Right lobe of liver (tissue), 6 donors: ENCODE data around the gene ATXN7. TPM values are rescaled to one million over a fixed set of nuclear protein-coding genes. Genes with fewer than 3 reads are reported as not detected.
A peak's percentile ranks its signal among the peaks of the same experiment; 100 is the strongest.

Source experiments
- ATAC-seq, 4 donors: fragments of 200-7000 bp; cut with Tn5 transposase; one replicate each; pipeline ENCODE4 v1.9.1; 2020; ENCODE audit warnings: mild to moderate bottlenecking in 4 of 4, moderate library complexity in 4 of 4
- DNase-seq, 3 donors: peaks; one replicate each; pipeline ENCODE4 v3.0.0-alpha.2; 2020
- H3K27ac ChIP-seq, 3 donors: fragments of 200-600 bp; one replicate each; pipeline ENCODE4 v1.8.0; 2022
- H3K27me3 ChIP-seq, 2 donors: fragments of 200-600 bp; one replicate each; pipeline ENCODE4 v1.8.0; 2022
- H3K36me3 ChIP-seq, 4 donors: fragments of 200-600 bp; sonication (generic) in 1 of 4; one replicate each; pipeline versions ENCODE4 v1.5.1 to v1.8.0; 2017 to 2022; ENCODE audit warnings: control low read depth in 1 of 4
- H3K4me1 ChIP-seq, 4 donors: fragments of 200-600 bp; sonication (generic) in 1 of 4; one replicate each; pipeline versions ENCODE4 v1.5.1 to v1.8.0; 2017 to 2022; ENCODE audit warnings: control low read depth in 1 of 4
- H3K4me3 ChIP-seq, 3 donors: fragments of 200-600 bp; one replicate each; pipeline ENCODE4 v1.8.0; 2022
- H3K9me3 ChIP-seq, 4 donors: fragments of 200-600 bp; sonication (generic) in 1 of 4; one replicate each; pipeline versions ENCODE4 v1.5.1 to v1.8.0; 2017 to 2022; ENCODE audit warnings: control low read depth in 1 of 4
- POLR2A ChIP-seq: fragments of 450-650 bp; IDR thresholded peaks from one replicate; pipeline ENCODE4 v1.6.1; 2017; ENCODE audit warnings: antibody characterized with exemption, mild to moderate bottlenecking
- WGBS: methylation state at CpG from one replicate; pipeline ENCODE4 v1.1.6; 2018; ENCODE audit warnings: low coverage, low lambda C conversion rate; ENCODE audit not compliant: insufficient coverage; ENCODE audit errors: missing lambda C conversion rate; 5-methylcytosine and 5-hydroxymethylcytosine counted together
- intact Hi-C, 2 donors: fragments of 100-400 bp; cut with DNase I; formaldehyde crosslinking; loops; one replicate each; pipeline versions ENCODE4 v1.11.2 to v1.14.1; 2022
- total RNA-seq, 6 experiments: library from RNA; depleted of rRNA in 2 of 6; stranded (reverse); fragments of >200 nt in 2 of 6; fragmentation: NEBNext Ultra II Directional in 3 of 6; extraction: Animal tissue kit (Norgen Biotek cat#: 25700) in 3 of 6; gene quantifications; one replicate each; pipeline versions ENCODE4 v1.1.0 to v1.2.4, GENCODE V29; 2016 to 2023
- TF ChIP-seq, protein P1 (sequence below), 4 donors: fragments of 200-600 bp in 3 of 4; fragments of 450-650 bp in 1 of 4; IDR thresholded peaks; one replicate each; pipeline versions ENCODE4 v1.5.1 to v1.8.0; 2016 to 2022; ENCODE audit warnings: antibody characterized with exemption in 4 of 4, mild to moderate bottlenecking in 2 of 4
- donor health status: DM: no; HTN: yes; CAD: no.
- donor health status: DM: no; HTN: no; CAD: no.
- donor health status: DM: no; HTN: no; CAD: no.
- donor health status: DM: no; HTN: yes; CAD: no.
- donor health status: DM: no; HTN: yes; CAD: no.

Gene ATXN7
- total RNA-seq, 6 experiments from 2014 or later: 14.6 to 18.6 (median 15.0) TPM

DNA sequence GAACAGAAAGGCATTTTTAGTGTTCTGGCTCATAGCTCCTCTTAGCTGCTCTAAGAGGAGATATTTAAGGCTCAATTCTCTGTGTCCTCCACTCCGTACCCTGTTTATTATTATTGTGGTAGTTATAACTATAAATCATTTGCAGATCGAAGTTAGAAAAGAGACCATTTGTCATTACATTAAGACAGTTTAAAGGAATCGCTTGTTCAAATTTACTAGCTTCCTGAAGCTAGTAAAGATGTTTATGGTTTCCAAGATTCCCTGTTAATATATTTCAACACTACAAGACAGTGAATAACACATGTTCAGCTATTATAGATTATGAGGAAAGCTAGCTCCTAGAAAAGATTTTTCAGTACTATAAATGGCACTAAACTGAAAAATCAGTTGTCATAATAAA is 12.6 kb downstream of the ATXN7 start:
- H3K27ac ChIP-seq: no peak overlapping the region
- H3K4me1 ChIP-seq: no peaks in the 10 kb centered on the region
- WGBS: 78% methylated on average over 3 of the region's 3 CpGs
- no peaks in the 10 kb centered on the region for H3K27me3 ChIP-seq
- no peaks in the 10 kb centered on the region for H3K9me3 ChIP-seq
- no peak overlapping the region for H3K4me3 ChIP-seq
- DNase-seq (no peak), ATAC-seq (no peak)
- no peaks in the 10 kb centered on the region for H3K36me3 ChIP-seq
- TF ChIP-seq, protein P1, sequence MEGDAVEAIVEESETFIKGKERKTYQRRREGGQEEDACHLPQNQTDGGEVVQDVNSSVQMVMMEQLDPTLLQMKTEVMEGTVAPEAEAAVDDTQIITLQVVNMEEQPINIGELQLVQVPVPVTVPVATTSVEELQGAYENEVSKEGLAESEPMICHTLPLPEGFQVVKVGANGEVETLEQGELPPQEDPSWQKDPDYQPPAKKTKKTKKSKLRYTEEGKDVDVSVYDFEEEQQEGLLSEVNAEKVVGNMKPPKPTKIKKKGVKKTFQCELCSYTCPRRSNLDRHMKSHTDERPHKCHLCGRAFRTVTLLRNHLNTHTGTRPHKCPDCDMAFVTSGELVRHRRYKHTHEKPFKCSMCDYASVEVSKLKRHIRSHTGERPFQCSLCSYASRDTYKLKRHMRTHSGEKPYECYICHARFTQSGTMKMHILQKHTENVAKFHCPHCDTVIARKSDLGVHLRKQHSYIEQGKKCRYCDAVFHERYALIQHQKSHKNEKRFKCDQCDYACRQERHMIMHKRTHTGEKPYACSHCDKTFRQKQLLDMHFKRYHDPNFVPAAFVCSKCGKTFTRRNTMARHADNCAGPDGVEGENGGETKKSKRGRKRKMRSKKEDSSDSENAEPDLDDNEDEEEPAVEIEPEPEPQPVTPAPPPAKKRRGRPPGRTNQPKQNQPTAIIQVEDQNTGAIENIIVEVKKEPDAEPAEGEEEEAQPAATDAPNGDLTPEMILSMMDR (IDR thresholded peaks at IDR 0.05): no peak
- TF ChIP-seq POLR2A: no peak
- intact Hi-C loops: no loop called here

DNA sequence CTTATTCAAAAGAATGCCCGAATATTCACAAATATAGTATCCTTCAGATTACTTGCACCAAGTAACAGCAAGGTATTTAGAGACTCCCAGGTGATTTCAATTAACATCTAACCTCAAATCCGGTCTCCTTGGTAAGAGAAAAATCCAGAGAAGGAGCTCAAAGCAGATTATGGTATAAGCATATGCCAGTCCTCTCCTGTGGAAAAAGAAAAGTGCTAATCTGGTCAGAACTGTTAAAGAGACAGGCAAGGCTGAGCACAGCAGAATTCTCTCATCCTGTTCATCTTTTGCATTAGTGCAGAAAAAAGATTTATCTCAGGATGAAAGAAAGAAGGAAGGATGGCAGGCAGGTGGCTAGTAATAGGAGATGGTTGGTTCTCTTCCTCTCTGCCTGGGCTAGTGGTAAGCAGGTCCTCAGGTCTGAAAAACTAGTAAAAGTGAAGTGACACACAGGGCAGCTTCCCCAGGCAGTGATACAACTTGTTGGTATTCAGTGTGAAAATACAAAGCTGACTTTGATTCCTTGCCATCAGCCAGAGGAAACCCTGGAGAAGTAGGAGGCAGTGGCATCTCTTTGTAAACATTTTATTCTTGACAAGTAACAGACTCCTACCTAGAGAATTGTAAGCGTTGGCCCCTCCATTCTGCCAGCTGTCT is 14.2 kb downstream of the ATXN7 start:
- no peaks in the 10 kb centered on the region for H3K36me3 ChIP-seq
- WGBS: 82% methylated on average over 3 of the region's 3 CpGs
- H3K27ac ChIP-seq: no peak overlapping the region
- no peak for TF ChIP-seq POLR2A
- TF ChIP-seq, protein P1 (IDR thresholded peaks at IDR 0.05): no peak
- no peak overlapping the region for H3K4me3 ChIP-seq
- DNase-seq (no peak), ATAC-seq (no peak)
- H3K4me1 ChIP-seq: no peaks in the 10 kb centered on the region
- no peaks in the 10 kb centered on the region for H3K27me3 ChIP-seq
- H3K9me3 ChIP-seq: no peaks in the 10 kb centered on the region
- intact Hi-C loops: no loop called here

DNA sequence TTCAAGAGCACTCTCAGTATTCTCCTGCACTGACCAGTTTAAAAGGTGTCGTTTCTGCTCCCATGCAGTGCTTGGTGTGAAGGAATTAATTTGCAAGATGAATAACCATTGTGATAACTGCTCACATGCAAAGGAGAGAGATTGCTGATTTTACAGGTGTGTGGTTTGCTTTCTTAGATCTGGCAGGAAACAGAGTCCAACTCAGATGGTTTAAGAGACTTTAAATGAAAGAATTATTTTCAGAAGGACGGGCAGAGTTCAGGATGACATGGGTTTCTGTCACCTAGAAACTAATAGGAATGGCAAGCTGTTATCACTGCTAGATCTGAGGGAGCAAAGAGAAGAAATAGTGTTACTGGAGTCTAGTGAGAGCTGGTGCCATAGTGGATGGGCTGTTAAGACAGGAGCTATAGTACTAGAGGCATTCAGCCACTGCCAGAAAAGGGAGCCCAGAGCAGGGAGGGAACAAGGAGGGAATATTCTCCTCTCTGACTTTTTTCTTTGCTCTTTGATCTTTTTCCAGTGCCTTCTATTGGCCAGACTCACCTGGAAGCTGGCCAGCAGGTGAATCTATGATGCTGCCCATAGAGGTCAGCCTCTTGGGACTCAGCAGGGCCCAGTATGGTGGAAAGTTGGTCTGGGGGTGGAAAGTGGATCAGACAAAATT is 14.9 kb downstream of the ATXN7 start:
- no peak for TF ChIP-seq POLR2A
- TF ChIP-seq, protein P1 (IDR thresholded peaks at IDR 0.05): no peak
- peak in 1 of 3 donors; percentile 26 for DNase-seq
- no peaks in the 10 kb centered on the region for H3K4me1 ChIP-seq
- no peak overlapping the region for H3K4me3 ChIP-seq
- peak; percentile 36 to 49 (median 40) for ATAC-seq
- 70% methylated on average over 2 of the region's 2 CpGs for WGBS
- no peaks in the 10 kb centered on the region for H3K36me3 ChIP-seq
- no peak overlapping the region for H3K27ac ChIP-seq
- H3K27me3 ChIP-seq: no peaks in the 10 kb centered on the region
- intact Hi-C loops: no loop called here
- no peaks in the 10 kb centered on the region for H3K9me3 ChIP-seq

DNA sequence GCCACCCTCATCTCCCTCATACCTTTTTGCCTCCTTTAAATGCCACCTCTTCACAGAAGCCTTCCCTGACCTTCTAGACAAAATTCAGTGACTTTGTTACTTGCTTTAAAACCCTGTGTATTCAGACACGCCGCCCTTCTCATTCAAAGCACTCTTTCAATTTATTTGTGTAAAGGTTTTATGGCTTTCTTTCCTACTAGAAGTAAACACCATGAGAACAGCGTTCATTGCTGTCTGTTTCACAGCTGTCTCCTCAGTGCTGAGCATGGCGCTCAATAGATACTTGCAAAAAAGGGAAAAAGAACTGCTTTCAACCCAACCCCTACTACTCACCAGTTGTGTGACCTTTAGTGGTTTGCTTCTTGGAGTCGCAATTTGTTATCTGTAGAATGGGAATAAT is 17.0 kb downstream of the ATXN7 start:
- TF ChIP-seq, protein P1 (IDR thresholded peaks at IDR 0.05): no peak
- TF ChIP-seq POLR2A: no peak
- H3K4me3 ChIP-seq: no peak overlapping the region
- no peaks in the 10 kb centered on the region for H3K27me3 ChIP-seq
- ATAC-seq (no peak), DNase-seq (no peak)
- H3K9me3 ChIP-seq: no peaks in the 10 kb centered on the region
- no peaks in the 10 kb centered on the region for H3K4me1 ChIP-seq
- intact Hi-C loops: no loop called here
- WGBS: 90% methylated on average over 5 of the region's 5 CpGs
- H3K36me3 ChIP-seq: no peaks in the 10 kb centered on the region
- H3K27ac ChIP-seq: no peak overlapping the region
